H9 (cell line): Measurements from ENCODE around the gene POU6F2. TPM values are rescaled to one million over a fixed set of nuclear protein-coding genes. Genes with fewer than 3 reads are reported as not detected.

Source experiments
- DNase-seq: peaks from one replicate; pipeline ENCODE4 v3.0.0-alpha.2; 2017
- H2AFZ ChIP-seq: one replicate; pipeline ENCODE4 v1.6.1; 2013; ENCODE audit warnings: mild to moderate bottlenecking, low read length, control low read depth, moderate library complexity
- H2AK5ac ChIP-seq: 2 replicates; pipeline ENCODE4 v1.6.1; 2013; ENCODE audit warnings: low read length, control low read depth, mixed read lengths; ENCODE audit not compliant: insufficient read length
- H2BK120ac ChIP-seq: one replicate; pipeline ENCODE4 v1.6.1; 2013; ENCODE audit warnings: low read depth, mild to moderate bottlenecking, low read length, control low read depth, inconsistent platforms; ENCODE audit not compliant: poor library complexity, severe bottlenecking
- H2BK12ac ChIP-seq: 2 replicates; pipeline ENCODE4 v1.6.1; 2013; ENCODE audit warnings: low read length, control low read depth, mixed read lengths, low read depth; ENCODE audit not compliant: insufficient read length
- H2BK15ac ChIP-seq: 2 replicates; pipeline ENCODE4 v1.6.1; 2013; ENCODE audit warnings: low read depth, low read length, control low read depth
- H2BK20ac ChIP-seq: one replicate; pipeline ENCODE4 v1.6.1; 2013; ENCODE audit warnings: low read depth, mild to moderate bottlenecking, low read length, control low read depth, inconsistent platforms; ENCODE audit not compliant: poor library complexity, severe bottlenecking
- H2BK5ac ChIP-seq: 2 replicates; pipeline ENCODE4 v1.6.1; 2013; ENCODE audit warnings: low read length, control low read depth, mixed read lengths; ENCODE audit not compliant: insufficient read length
- H3K14ac ChIP-seq: 2 replicates; pipeline ENCODE4 v1.6.1; 2013; ENCODE audit warnings: low read length, control low read depth; ENCODE audit not compliant: insufficient read depth
- H3K18ac ChIP-seq: 2 replicates; pipeline ENCODE4 v1.6.1; 2013; ENCODE audit warnings: low read depth, mild to moderate bottlenecking, mixed read lengths, low read length, control low read depth; ENCODE audit not compliant: insufficient read length
- H3K23ac ChIP-seq: 2 replicates; pipeline ENCODE4 v1.6.1; 2013; ENCODE audit warnings: low read length, control low read depth, mixed read lengths, low read depth; ENCODE audit not compliant: insufficient read length
- H3K23me2 ChIP-seq: 2 replicates; pipeline ENCODE4 v1.6.1; 2013; ENCODE audit warnings: low read depth, mild to moderate bottlenecking, mixed read lengths, low read length, control low read depth; ENCODE audit not compliant: insufficient read length, poor library complexity, severe bottlenecking
- H3K27ac ChIP-seq: 2 replicates; pipeline ENCODE4 v1.5.1; 2013; ENCODE audit warnings: low read length, control low read depth, mixed read lengths, low read depth; ENCODE audit not compliant: insufficient read length
- H3K27me3 ChIP-seq: 2 replicates; pipeline ENCODE4 v1.6.1; 2013; ENCODE audit warnings: low read length, control low read depth, inconsistent platforms; ENCODE audit not compliant: insufficient read depth
- H3K4ac ChIP-seq: 2 replicates; pipeline ENCODE4 v1.6.1; 2013; ENCODE audit warnings: low read depth, mild to moderate bottlenecking, control low read depth, inconsistent platforms, low read length, moderate library complexity
- H3K4me1 ChIP-seq: 2 replicates; pipeline ENCODE4 v1.6.1; 2013; ENCODE audit warnings: low read length, control low read depth, inconsistent platforms; ENCODE audit not compliant: insufficient read depth
- H3K4me2 ChIP-seq: 2 replicates; pipeline ENCODE4 v1.6.1; 2013; ENCODE audit warnings: low read length, control low read depth, mixed read lengths; ENCODE audit not compliant: insufficient read length, insufficient read depth
- H3K56ac ChIP-seq: 2 replicates; pipeline ENCODE4 v1.6.1; 2013; ENCODE audit warnings: low read depth, mild to moderate bottlenecking, mixed read lengths, low read length, control low read depth; ENCODE audit not compliant: insufficient read length
- H3K79me1 ChIP-seq: 2 replicates; pipeline ENCODE4 v1.6.1; 2013; ENCODE audit warnings: low read depth, mild to moderate bottlenecking, moderate library complexity, low read length, control low read depth, inconsistent platforms; ENCODE audit not compliant: insufficient read depth, poor library complexity, severe bottlenecking
- H3K79me2 ChIP-seq: 2 replicates; pipeline ENCODE4 v1.6.1; 2013; ENCODE audit warnings: low read length, control low read depth, inconsistent platforms; ENCODE audit not compliant: insufficient read depth
- H3K9ac ChIP-seq: 2 replicates; pipeline ENCODE4 v1.6.1; 2013; ENCODE audit warnings: low read length, control low read depth, mixed read lengths; ENCODE audit not compliant: insufficient read length; ENCODE audit errors: extremely low read depth
- H3K9me3 ChIP-seq: one replicate; pipeline ENCODE4 v1.6.1; 2013; ENCODE audit warnings: low read depth, low read length, inconsistent platforms; ENCODE audit not compliant: control insufficient read depth
- H3T11ph ChIP-seq: one replicate; pipeline ENCODE4 v1.6.1; 2013; ENCODE audit warnings: mild to moderate bottlenecking, low read length, control low read depth, inconsistent platforms
- H4K20me1 ChIP-seq: one replicate; pipeline ENCODE4 v1.6.1; 2013; ENCODE audit not compliant: control insufficient read depth, insufficient read length, insufficient read depth
- H4K5ac ChIP-seq: 2 replicates; pipeline ENCODE4 v1.6.1; 2013; ENCODE audit warnings: low read depth, mild to moderate bottlenecking, mixed read lengths, low read length, control low read depth; ENCODE audit not compliant: insufficient read length
- H4K8ac ChIP-seq: replicated peaks from 2 replicates; pipeline ENCODE4 v1.6.1; 2013; ENCODE audit warnings: low read length, control low read depth, mixed read lengths, low read depth; ENCODE audit not compliant: insufficient read length
- H4K91ac ChIP-seq: 2 replicates; pipeline ENCODE4 v1.6.1; 2013; ENCODE audit warnings: low read depth, mild to moderate bottlenecking, moderate library complexity, mixed read lengths, low read length, control low read depth; ENCODE audit not compliant: insufficient read length
- H3K27ac Mint-ChIP-seq, 3 experiments: 2 replicates in 2 of 3; 3 replicates in 1 of 3; pipeline ENCODE4 v1.8.0; 2020 to 2021; ENCODE audit warnings: mixed read lengths in 3 of 3, mild to moderate bottlenecking in 1 of 3, moderate library complexity in 1 of 3
- H3K27me3 Mint-ChIP-seq: 2 replicates; pipeline ENCODE4 v1.8.0; 2021; ENCODE audit warnings: low read depth, mild to moderate bottlenecking, moderate library complexity, mixed read lengths
- H3K36me3 Mint-ChIP-seq, 3 experiments: 2 replicates in 2 of 3; 3 replicates in 1 of 3; pipeline ENCODE4 v1.8.0; 2020 to 2021; ENCODE audit warnings: low read depth in 3 of 3, mixed read lengths in 3 of 3; ENCODE audit not compliant: insufficient read depth in 1 of 3
- H3K4me1 Mint-ChIP-seq, 2 experiments: 2 replicates each; pipeline ENCODE4 v1.8.0; 2020; ENCODE audit warnings: mixed read lengths in 2 of 2
- H3K4me3 Mint-ChIP-seq, 2 experiments: 2 replicates in 1 of 2; 3 replicates in 1 of 2; pipeline ENCODE4 v1.8.0; 2020 to 2021; ENCODE audit warnings: mild to moderate bottlenecking in 2 of 2, mixed read lengths in 2 of 2, moderate library complexity in 1 of 2
- H3K9me3 Mint-ChIP-seq, 2 experiments: 2 replicates in 1 of 2; 3 replicates in 1 of 2; pipeline ENCODE4 v1.8.0; 2020; ENCODE audit warnings: mild to moderate bottlenecking in 2 of 2, mixed read lengths in 2 of 2, moderate library complexity in 1 of 2
- WGBS: extraction: QIAGEN DNeasy Blood & Tissue Kit; methylation state at CpG from one replicate; pipeline ENCODE4 v1.1.7; 2013; ENCODE audit warnings: missing lambda C conversion rate, low lambda C conversion rate, mixed read lengths; ENCODE audit not compliant: insufficient read length; ENCODE audit errors: extremely low coverage; 5-methylcytosine and 5-hydroxymethylcytosine counted together
- total RNA-seq: library from RNA; stranded (reverse); gene quantifications from 2 replicates; pipeline ENCODE4 v1.2.1, GENCODE V29; 2021
- TF ChIP-seq, protein P1 (sequence below): fragments of 200-600 bp; sonication (generic); conservative IDR thresholded peaks from 3 replicates; pipeline ENCODE4 v1.8.0; 2021; ENCODE audit warnings: antibody characterized with exemption, mild to moderate bottlenecking

The POU6F2 gene
- total RNA-seq, 1 experiment from 2014 or later = 1.9 TPM

DNA sequence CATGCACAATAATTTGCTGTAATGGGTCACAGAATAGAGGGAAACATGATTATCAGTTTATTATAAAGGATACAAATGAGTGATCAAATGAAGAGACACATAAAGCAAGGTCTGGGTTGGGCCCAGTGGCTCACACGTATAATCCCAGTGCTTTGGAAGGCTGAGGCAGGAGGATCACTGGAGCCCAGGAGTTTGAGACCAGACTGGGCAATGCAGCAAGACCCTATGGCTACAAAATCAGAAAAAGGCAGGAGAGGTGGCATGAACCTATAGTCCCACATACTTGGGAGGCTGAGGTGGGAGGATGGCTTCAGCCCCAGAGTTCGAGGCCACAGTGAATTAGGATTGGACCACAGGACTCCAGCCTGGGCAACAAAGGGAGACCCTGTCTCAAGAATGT is 421.7 kb downstream of the POU6F2 start:
- no peak overlapping the region for H3K27ac ChIP-seq
- no peak overlapping the region for H2AFZ ChIP-seq
- no peak overlapping the region for H2BK15ac ChIP-seq
- peaks cover 6% of the 10 kb centered on the region for H3K4me1 ChIP-seq
- no peak overlapping the region for H3K18ac ChIP-seq
- no peaks in the 10 kb centered on the region for H3K79me2 ChIP-seq
- H3K27me3 ChIP-seq = no peaks in the 10 kb centered on the region
- peaks cover 2% of the 10 kb centered on the region for H4K20me1 ChIP-seq
- H2BK20ac ChIP-seq = no peak overlapping the region
- no peak overlapping the region for H2BK120ac ChIP-seq
- Mint-ChIP-seq H3K27ac (no peak overlapping the region), H3K36me3 (no peaks in the 10 kb centered on the region), H3K27me3 (no peaks in the 10 kb centered on the region), H3K4me1 (peaks cover 16 to 21% of the 10 kb centered on the region in 2 experiments), H3K9me3 (no peaks in the 10 kb centered on the region), H3K4me3 (no peak overlapping the region)
- no peak overlapping the region for H3K4me2 ChIP-seq
- H3K9ac ChIP-seq = no peak overlapping the region
- no peak overlapping the region for H2BK5ac ChIP-seq
- no peak overlapping the region for H3K23ac ChIP-seq
- TF ChIP-seq, protein P1, sequence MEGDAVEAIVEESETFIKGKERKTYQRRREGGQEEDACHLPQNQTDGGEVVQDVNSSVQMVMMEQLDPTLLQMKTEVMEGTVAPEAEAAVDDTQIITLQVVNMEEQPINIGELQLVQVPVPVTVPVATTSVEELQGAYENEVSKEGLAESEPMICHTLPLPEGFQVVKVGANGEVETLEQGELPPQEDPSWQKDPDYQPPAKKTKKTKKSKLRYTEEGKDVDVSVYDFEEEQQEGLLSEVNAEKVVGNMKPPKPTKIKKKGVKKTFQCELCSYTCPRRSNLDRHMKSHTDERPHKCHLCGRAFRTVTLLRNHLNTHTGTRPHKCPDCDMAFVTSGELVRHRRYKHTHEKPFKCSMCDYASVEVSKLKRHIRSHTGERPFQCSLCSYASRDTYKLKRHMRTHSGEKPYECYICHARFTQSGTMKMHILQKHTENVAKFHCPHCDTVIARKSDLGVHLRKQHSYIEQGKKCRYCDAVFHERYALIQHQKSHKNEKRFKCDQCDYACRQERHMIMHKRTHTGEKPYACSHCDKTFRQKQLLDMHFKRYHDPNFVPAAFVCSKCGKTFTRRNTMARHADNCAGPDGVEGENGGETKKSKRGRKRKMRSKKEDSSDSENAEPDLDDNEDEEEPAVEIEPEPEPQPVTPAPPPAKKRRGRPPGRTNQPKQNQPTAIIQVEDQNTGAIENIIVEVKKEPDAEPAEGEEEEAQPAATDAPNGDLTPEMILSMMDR = no peak
- no peak overlapping the region for H4K91ac ChIP-seq
- H3K56ac ChIP-seq = no peak overlapping the region
- no peaks in the 10 kb centered on the region for H3K23me2 ChIP-seq
- no CpG with 5 or more reads among the region's 2 CpGs for WGBS
- no peak overlapping the region for H2AK5ac ChIP-seq
- no peak overlapping the region for H3K4ac ChIP-seq
- DNase-seq = no peak
- no peak overlapping the region for H4K5ac ChIP-seq
- H2BK12ac ChIP-seq = no peak overlapping the region
- no peaks in the 10 kb centered on the region for H3K9me3 ChIP-seq
- H4K8ac ChIP-seq = no peak overlapping the region
- H3K14ac ChIP-seq = no peak overlapping the region
- H3T11ph ChIP-seq = no peak overlapping the region
- H3K79me1 ChIP-seq = no peaks in the 10 kb centered on the region
